Stimulated activated CD8-positive, alpha-beta memory T cell treated with anti-CD3 and anti-CD28 coated beads, Interleukin-12 subunit alpha, Interleukin-12 subunit beta, amount 100 ng/mL, for 4 hours (primary cell): ENCODE results near the gene GZMB.
"Not testable (repeated sequence)": the region's sequence is repeated elsewhere in the genome, so short reads cannot be mapped to it uniquely, and the experiment has no call there.

Experiments used
- DNase-seq: peaks from one replicate; pipeline ENCODE4 v3.0.0-alpha.2; 2020; ENCODE audit warnings: low read depth

GZMB gene

GRCh38 chr14:24634158-24634557 is at the start of gene GZMB:
Gene GZMB (minus strand): TSS chr14:24634190. CDS start chr14:24634160, 30 bp downstream.
- DNase-seq, result peak; percentile 69

DNA sequence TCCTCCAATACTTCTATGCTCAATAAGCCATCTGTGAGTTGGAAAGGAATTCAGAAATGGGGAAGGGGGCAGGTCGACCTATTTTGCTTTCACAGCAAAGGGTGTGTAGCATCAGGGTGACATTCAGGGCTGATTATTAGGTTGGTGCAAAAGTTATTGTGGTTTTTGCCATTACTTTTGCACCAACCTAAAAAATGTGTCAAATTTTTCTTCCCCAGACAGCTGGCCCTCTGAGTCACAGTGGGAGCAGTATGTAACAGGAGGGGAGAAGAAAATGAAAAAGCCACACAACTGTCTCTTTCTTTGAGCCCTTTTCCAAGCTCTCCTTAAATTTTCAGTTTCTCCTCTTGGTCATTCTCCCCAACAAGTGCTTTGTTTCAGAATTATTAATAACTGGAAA is 47.1 kb upstream of the GZMB start:
- no peak for DNase-seq

GRCh38 chr14:24680516-24680915 is 46.5 kb upstream of the GZMB start:
- no peak for DNase-seq

DNA sequence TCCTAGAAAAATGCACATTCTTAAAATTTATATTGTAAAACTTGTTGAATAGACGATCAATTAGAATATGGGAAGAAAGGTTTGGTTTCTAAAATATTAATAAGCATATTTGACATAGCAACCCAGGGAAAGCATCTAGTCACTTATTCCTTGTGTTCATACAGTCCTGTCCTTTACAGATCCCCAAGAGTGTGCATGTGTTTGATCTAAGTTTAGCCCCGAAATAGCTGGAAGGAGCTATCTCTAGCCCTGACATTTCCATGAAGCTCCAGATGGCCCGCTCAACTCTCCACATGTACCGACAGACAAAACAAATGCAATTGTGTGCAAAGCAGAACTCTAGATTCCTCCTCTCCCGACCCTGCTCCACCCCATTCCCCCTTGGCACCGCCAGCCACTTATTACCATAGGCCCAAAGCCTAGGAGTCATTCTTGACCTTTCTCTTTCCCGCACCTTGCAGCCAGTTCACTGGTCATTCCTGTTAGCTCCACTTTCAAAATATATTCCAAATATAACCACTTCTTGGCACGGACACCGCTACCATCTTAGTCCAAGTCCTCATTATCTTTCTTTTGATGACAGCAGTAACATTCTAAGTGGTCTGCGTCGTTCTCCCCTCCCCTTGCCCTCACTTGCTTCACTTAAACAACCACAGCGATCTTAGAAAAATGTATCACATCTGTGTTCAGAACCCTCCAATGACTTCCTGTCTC is 45.4 kb upstream of the GZMB start:
- no peak for DNase-seq

DNA sequence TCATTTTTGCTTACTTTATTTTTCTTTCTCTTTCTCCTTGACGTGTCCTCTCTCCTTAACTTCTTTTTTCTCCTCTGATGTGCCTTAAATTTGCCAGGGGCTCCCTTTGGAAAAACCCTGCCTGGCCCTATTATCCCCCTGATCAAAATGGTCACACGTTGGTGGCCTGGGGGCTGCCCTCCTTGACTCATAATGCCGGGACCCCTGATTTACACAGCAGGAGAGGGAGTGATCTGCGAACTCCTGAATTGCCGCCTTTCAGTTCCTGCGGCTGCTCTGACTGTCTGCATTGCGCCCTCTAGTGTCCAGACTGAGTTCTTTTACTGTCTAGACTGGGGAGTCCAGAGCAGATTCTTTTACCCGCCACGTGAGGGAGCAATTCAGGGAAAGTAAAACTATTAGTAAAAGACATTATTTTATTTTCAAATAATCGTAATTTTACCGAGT is 44.8 kb upstream of the GZMB start:
- DNase-seq, result no peak

DNA sequence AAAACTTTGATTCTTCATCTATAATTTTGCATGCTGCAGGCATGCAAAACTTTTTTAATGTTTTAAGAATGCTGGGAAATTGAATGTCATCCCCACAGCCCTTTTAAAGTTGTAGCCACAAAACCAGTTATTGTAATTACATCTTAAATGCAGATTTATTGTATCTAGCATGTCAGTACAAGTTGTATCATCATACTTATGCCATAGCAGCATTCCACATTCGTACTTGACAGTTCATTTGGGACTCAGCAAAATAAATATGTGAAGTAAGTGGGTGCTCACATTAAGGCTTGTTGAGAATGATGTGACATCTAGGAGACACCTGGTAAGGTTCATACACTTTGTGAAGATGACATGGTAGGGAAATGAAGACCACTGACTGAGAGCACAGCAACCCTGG is 44.0 kb upstream of the GZMB start:
- no peak for DNase-seq

- DNase-seq, result no peak
Measured at GRCh38 chr14:24674204-24674970, 40.4 kb upstream of the GZMB start.

- DNase-seq, result peak; percentile 52
Measured at GRCh38 chr14:24673534-24674203, 39.7 kb upstream of the GZMB start.

DNA sequence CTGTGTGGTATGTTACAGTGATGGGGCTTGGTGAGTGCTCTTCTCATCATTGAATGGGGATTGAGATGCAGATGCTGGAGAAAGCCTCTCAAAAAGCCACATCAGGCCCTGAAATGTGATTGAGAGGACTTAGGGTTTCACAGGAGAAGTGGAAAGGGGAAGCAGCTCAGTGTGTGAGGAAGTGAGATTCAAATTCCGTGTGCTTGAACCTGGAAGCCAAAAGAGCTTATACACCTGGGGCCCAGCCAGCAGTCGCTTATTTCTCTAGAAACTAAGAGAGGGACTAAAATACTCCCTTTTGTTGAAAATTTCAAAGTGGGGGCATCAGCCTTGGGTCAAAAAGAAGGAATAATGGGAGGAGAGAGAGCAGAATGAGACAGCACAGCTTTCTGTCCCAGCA is 39.1 kb upstream of the GZMB start:
- DNase-seq, result no peak

- no peak for DNase-seq
Measured at GRCh38 chr14:24670594-24670993, 36.6 kb upstream of the GZMB start.

DNA sequence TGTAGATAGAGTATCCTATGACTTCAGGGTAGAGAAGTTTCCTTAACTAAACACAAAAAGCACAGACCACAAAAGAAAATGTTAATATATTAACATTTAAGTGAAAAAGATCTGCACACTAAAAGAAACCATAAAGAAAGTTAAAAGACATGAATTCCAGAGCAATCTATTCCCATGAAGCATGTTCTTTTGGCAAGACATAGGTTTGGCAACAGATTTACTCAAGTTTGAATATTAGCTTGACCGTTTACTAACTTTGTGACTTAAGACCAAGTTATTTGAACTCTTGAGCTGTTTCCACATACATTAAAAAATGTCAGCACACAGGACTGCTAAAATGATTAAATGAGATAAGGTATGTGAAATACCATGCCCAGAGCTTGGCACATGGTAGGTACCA is 35.7 kb upstream of the GZMB start:
- no peak for DNase-seq

- DNase-seq, result no peak
Measured at GRCh38 chr14:24665440-24665991, 31.5 kb upstream of the GZMB start.

DNA sequence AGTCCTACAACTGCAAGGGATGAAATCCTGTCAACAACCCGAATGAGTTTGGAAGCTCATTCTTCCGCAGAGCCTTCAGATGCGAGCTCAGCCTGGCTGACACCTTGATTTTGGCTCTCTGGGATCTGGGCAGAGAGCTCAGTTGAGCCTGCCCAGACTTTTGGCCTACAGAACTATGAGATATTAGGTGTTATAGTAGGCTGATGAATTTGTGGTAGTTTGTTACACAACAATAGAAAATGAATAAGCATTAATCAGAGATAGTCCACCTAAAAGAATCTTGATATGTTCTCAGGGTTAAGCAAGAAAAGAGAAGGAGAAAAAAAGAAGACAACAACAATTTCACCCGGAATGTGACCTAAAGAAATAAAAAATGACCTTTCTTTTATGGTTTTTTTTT is 30.4 kb upstream of the GZMB start:
- no peak for DNase-seq

DNA sequence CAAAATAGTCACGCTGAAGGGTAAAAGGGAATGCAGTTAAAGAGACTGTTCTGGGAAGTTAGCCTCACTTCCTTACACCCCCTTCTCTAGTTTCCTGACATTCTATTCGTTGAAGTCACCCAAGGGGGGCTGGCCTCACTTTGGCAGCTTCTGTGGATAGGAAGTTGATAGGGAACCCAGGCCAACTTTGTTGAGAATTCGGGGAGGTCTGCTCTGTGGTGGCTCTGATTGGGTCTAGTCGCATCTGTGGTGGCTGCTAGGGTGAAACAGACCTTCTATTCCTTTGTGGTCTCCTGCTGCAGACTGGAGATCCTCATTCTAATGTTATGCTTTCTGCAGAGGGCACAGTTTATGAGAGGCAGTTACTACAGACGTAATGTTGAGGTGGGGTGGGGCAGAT is 28.8 kb upstream of the GZMB start:
- DNase-seq, result no peak

DNA sequence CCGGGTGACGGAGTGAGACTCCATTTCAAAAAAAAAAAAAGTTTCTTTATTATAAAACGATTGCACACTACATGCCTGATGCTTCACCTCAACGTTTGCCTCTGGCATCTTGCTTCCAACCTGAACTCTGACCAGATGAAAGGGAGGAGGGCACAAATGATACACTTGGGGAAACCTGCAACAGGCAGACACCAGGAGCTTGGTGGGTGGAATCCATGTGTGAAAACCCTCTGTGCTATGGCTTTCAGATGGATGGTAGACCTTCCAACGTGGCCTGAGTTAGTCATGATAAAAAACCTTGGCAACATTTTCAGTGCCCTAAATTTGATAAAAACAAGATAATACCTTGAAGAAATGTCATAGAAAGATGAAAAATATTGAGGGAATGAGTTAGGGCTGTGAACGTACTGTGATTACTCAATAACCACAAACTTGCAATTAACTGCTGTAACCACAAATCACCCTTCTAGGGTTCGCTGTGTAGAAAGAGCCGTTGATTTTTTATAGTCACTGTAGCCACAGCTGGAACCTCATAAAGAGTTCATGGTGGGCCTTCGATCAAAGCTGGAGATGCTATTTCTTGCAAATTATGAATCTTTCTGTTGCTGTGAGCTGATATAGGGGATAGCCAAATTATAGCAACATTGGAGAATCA is 26.1 kb upstream of the GZMB start:
- no peak for DNase-seq

DNA sequence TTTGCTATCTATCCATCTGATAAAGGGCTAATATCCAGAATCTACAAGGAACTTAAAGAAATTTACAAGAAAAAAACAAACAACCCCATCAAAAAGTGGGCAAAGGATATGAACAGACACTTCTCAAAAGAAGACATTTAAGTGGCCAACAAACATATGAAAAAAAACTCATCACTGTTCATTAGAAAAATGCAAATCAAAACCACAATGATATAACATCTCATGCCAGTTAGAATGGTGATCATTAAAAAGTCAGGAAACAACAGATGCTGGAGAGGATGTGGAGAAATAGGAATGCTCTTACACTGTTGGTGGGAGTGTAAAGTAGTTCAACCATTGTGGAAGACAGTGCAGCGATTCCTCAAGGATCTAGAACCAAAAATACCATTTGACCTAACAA is 14.4 kb upstream of the GZMB start:
- DNase-seq, result not testable (repeated sequence)

GRCh38 chr14:24639905-24640304 is 5.9 kb upstream of the GZMB start:
- DNase-seq, result no peak

DNA sequence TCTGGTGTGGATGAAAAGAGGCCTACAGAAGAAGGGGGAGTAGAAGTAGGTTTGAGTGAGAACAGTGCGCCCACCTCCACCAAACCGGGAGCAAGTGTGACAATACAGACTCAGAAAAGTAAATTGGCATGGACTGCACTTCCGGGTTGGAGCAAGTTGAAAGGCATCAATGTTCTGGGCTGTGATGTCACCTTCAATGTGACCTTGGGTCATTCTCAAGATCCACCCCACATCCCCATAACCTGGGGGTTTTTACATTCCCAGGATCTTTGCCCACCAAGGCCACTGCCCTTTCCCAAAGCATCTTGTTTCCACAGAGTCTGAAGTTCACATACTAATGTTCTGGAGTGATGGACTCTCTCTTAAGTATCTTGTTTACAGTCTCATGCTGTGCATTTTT is 5.3 kb upstream of the GZMB start:
- DNase-seq, result no peak

DNA sequence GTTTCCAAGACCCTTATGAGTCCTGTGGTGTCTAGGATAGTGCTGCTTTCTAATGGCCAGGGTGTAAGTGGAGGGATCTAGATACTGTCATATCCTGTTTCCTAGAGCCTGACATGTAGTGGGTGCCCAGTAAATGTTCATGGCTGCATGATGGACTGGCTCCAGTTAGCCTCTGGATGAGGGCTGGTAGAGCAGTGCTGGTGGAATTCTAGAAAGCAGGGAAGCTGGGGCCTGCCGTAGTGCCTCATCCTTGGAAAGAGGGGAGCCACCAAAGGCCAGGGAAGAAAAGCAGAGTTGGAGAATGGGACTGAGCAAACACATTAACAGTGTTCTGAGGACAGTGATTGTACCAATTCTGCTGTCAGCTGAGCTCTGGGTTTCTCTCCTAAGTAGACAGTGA is 637 bp downstream of the GZMB start:
- no peak for DNase-seq

- DNase-seq, result no peak
Measured at GRCh38 chr14:24632761-24633160, 1.2 kb downstream of the GZMB start.

DNA sequence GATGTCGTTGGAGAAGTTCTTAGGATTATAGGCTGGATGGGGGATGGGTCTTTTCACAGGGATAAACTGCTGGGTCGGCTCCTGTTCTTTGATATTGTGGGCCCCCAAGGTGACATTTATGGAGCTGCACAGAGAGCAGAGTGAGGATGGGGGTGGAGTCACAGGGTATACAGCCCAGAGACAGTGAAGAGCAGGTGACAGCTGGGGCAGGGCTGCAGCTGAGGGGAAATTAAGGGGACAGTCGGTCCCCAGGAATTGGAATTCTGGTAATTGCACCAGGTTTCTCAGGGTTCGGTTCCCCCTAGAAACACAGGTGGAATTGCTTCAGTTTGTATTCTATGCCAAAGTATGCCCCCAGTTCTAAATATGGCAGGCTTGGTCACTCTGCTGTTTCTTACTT is 1.7 kb downstream of the GZMB start:
- DNase-seq, result no peak

GRCh38 chr14:24631749-24632335 is 2.1 kb downstream of the GZMB start:
- no peak for DNase-seq
